DMS153 treated with DMSO at 0.1 percent for 48 hours (cell line): ENCODE measurements around the gene ILF3.

Experiments
- DNase-seq: peaks from one replicate; lab custom pipeline; 2025; ENCODE audit not compliant: unreplicated experiment; lab: John Stamatoyannopoulos, UW

The ILF3 gene

DNA sequence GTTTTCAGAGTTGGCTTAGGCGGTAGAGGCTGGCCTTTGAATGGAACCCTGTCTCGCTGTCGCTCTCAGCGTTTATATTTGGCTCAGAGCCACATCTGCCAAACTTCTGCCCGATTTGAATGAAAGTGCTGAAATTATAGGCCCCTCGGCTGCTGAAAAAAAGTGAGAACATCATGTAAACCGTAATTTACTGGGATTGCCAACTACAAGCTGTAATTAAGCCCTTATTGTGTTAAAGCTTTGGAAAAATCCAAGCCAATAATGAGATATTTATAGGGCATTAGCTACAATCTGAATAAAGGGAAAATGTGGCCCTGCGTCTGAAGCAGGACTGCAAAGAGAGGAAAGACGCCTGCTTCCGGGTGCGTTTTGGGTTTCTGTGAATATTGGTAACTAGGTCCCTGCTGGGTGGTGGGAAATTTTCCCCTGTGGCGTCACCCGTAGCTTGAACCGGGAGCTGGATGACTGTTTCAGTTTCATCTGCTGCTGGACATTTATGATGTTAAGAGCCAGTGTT is 73.6 kb downstream of the ILF3 start:
- DNase-seq = no peak

DNA sequence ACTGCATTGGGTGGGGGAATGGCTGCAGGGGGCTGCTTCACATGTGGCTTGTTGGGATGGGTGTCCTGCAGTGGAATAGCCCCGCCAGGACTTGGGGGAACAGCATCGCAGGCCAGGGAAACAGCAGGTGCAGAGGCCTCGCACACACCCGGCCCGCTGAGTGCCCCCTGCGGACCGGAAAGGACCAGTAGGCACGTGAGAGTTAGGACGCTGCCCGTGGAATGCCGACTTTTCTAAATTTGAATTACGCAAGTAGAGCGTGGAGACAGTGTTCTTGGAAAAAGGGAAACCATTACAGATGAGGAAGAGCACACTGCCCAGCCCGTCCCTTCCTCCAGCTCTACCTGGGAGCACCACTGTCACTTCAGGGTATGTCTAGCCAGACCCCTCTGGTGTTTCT is 75.3 kb downstream of the ILF3 start:
- DNase-seq = no peak

DNA sequence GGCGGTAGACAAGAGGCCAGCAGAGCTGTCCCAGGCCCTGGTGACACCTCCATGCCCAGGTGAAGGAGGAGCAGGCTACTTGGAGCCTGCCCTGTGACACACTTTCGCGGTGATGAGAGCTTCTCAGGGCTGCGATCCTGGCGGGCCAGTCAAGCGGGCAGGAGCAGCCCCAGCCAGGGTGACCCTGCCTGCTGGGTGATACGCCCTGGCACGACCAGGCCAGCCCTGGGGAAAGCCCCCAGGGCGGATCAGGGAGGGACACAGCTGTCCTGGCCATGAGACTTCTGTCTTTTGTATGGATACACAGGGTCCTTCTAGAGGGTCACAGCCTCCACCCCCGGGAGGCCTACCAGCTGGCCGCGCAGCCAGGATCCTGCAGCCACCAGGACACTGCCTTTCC is 76.8 kb downstream of the ILF3 start:
- no peak for DNase-seq

DNA sequence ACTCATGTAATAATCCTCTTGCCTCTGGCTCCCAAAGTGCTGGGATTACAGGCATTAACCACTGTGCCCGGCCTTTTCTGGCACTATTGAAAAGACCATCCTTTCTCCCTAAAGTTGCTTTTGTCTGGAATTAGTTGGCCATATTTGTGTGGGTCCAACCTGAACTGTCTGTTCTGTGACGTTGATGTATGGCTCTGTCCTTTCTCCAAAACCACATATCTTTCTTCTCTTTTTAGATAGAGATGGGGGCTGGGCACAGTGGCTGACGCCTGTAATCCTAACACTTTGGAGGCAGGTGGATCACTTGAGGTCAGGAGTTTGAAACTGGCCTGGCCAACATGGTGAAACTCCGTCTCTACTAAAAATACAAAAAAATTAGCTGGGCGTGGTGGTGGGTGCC is 81.6 kb downstream of the ILF3 start:
- no peak for DNase-seq

DNA sequence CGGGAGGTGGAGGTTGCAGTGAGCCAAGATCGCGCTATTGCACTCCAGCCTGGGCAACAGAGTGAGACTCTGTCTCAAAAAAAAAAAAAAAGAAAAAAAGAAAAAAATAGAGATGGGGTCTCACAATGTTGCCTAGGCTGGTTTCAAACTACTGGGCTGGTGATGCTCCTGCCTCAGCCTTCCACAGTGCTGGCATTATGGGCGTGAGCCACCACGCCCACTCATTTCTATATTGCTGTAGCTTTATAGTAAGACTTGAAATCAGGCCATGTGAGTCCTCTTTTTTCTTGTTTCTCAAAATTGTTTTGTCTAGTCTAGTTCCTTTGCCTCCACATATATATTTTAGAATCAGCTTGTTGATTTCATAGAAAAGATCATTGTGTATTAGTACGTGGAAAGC is 82.0 kb downstream of the ILF3 start:
- DNase-seq = no peak

DNA sequence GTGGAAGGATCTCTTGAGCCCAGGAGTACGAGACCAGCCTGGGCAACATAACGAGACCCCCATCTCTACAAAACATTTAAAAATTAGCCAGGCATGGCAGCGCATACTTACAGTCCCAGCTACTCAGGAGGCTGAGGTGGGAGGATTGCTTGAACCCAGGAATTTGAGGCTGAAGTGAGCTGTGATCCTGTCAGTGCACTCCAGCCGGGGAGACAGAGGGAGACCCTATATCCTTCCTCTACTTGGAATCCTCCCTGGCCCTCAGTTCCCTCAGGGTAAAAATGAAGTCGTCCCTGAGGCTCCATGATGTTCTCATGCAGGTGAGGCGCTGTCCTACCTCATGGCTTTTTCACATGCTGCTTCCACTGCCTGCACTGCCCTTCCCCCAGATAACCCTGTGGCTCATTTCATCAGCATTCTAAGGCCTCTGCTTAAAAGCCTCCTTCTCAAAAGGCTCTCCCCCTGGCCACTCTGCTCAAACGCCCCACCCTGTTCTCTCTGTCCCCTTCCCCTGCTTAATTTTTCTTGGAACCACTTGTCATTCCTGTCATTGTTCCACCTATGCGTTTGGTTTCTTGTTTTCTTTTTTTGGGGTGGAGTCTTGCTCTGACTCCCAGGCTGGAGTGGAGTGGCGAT is 82.9 kb downstream of the ILF3 start:
- DNase-seq = no peak

DNA sequence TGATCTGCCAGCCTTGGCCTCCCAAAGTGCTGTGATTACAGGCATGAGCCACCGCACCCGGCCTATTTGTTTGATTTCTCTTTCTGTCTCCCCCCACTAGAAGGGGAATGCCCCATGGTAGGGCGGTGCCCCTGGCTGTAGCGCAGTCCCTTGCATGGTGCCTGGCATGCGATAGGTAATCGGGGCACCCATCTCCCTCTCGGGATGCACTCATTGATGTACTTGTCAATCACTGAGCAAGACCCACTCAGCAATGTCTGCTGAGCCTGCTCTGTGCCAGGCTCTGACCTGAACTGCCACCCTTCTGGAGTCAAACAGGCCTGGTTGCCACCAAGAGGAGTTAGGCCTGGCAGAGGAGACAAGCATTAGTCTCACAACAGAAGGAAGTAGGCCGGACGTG is 83.6 kb downstream of the ILF3 start:
- DNase-seq = no peak

DNA sequence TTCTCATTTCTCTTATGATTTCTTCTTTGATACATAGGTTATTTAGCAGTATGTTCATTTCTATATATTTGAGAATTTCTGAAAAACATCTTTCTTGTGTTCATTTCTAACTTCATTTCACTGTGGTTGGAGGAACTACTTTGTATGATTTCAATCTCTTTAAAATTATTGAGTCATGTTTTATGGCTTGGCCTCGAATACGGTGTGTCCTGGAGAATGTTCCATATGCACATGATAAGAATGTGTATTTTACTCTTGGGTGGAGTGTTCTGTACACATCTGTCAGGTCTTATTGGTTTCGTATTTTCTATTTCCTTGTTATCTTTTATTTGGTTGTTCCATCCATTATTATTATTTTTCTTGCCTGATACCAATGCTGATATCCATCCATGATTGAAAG is 86.7 kb downstream of the ILF3 start:
- no peak for DNase-seq
